T-helper 17 cell (primary cell): ENCODE results near the gene RPL22L1. TPM values are rescaled to one million over a fixed set of nuclear protein-coding genes. Genes with fewer than 3 reads are reported as not detected.
"Not testable (repeated sequence)": the region's sequence is repeated elsewhere in the genome, so short reads cannot be mapped to it uniquely, and the experiment has no call there.

Experiments
- ATAC-seq: fragments of 150-1000 bp; cut with Tn5 transposase; 2 replicates; pipeline ENCODE4 v1.10.0; 2021; ENCODE audit warnings: mild to moderate bottlenecking, moderate library complexity
- DNase-seq, 3 donors: peaks; one replicate each; pipeline versions ENCODE4 v3.0.0 to v3.0.0-alpha.2; 2020 to 2021
- H3K9me3 ChIP-seq: one replicate; pipeline ENCODE4 v1.7.0; 2013; ENCODE audit warnings: low read length, mild to moderate bottlenecking; ENCODE audit not compliant: control insufficient read depth, poor library complexity, severe bottlenecking
- H3K27ac Mint-ChIP-seq: one replicate; pipeline ENCODE4 v1.8.0; 2022; ENCODE audit warnings: mild to moderate bottlenecking, moderate library complexity, mixed read lengths
- H3K27me3 Mint-ChIP-seq: one replicate; pipeline ENCODE4 v1.8.0; 2022; ENCODE audit warnings: mixed read lengths
- H3K36me3 Mint-ChIP-seq: one replicate; pipeline ENCODE4 v1.8.0; 2022; ENCODE audit warnings: low read depth, mixed read lengths
- H3K4me1 Mint-ChIP-seq: one replicate; pipeline ENCODE4 v1.8.0; 2022; ENCODE audit warnings: mild to moderate bottlenecking, mixed read lengths
- H3K4me3 Mint-ChIP-seq: one replicate; pipeline ENCODE4 v1.8.0; 2022; ENCODE audit warnings: mild to moderate bottlenecking, moderate library complexity, mixed read lengths
- total RNA-seq, 4 donors: library from RNA in 2 of 4; stranded (reverse) in 2 of 4; gene quantifications; one replicate each; pipeline ENCODE4 v1.2.3 and lab custom pipeline; 2022 to 2026

RPL22L1 gene
- total RNA-seq, 2 donors from 2014 or later = 64.9 to 68.2 TPM

DNA sequence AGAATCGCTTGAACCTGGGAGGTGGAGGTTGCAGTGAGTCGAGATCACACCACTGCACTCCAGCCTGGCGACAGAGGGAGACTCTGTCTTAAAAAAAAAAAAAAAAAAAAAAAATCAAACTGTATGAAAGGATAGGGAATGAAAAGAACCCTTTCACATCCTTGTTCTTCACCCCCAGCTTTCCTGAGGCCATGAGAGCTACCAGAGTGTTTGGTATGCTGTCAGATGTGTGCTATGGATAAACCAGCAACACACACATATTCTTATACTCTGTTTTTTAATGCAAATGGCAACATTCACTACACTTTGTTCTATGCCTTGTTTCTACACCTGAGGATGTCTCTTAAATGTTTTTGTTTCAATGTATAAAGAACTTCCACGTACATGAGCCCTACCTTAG, 33.5 kb downstream of the RPL22L1 start:
- Mint-ChIP-seq H3K4me3 (no peak overlapping the region), H3K36me3 (peaks cover 3% of the 10 kb centered on the region), H3K27me3 (peaks cover 57% of the 10 kb centered on the region), H3K27ac (no peak overlapping the region), H3K4me1 (peaks cover 4% of the 10 kb centered on the region)
- ATAC-seq (no peak), DNase-seq (no peak)
- H3K9me3 ChIP-seq = no peaks in the 10 kb centered on the region

- no peak for ATAC-seq
- no peaks in the 10 kb centered on the region for H3K9me3 ChIP-seq
- H3K36me3 Mint-ChIP-seq = peaks cover 5% of the 10 kb centered on the region
- DNase-seq = no peak
- H3K27ac Mint-ChIP-seq = no peak overlapping the region
- peaks cover 61% of the 10 kb centered on the region for H3K27me3 Mint-ChIP-seq
- H3K4me1 Mint-ChIP-seq = peaks cover 4% of the 10 kb centered on the region
- H3K4me3 Mint-ChIP-seq = no peak overlapping the region
Observed at GRCh38 chr3:170835336-170835735, 34.7 kb downstream of the RPL22L1 start.

GRCh38 chr3:170830580-170830979, 39.4 kb downstream of the RPL22L1 start:
- no peaks in the 10 kb centered on the region for H3K9me3 ChIP-seq
- DNase-seq (no peak), ATAC-seq (no peak)
- Mint-ChIP-seq H3K4me3 (no peak overlapping the region), H3K4me1 (peaks cover 11% of the 10 kb centered on the region), H3K27me3 (peaks cover 72% of the 10 kb centered on the region), H3K27ac (no peak overlapping the region), H3K36me3 (peaks cover 5% of the 10 kb centered on the region)

- peaks cover 63% of the 10 kb centered on the region for H3K27me3 Mint-ChIP-seq
- H3K9me3 ChIP-seq = no peaks in the 10 kb centered on the region
- no peak overlapping the region for H3K4me3 Mint-ChIP-seq
- no peak for DNase-seq
- peak overlapping the region; percentile 53 for H3K27ac Mint-ChIP-seq
- H3K4me1 Mint-ChIP-seq = peaks cover 11% of the 10 kb centered on the region
- no peak for ATAC-seq
- H3K36me3 Mint-ChIP-seq = peaks cover 5% of the 10 kb centered on the region
Observed at GRCh38 chr3:170829546-170830272, 40.3 kb downstream of the RPL22L1 start.

GRCh38 chr3:170826047-170826446, 43.9 kb downstream of the RPL22L1 start:
- no peak for ATAC-seq
- no peak overlapping the region for H3K4me3 Mint-ChIP-seq

GRCh38 chr3:170823562-170823961, 46.4 kb downstream of the RPL22L1 start:
- H3K4me3 Mint-ChIP-seq = not testable (repeated sequence)
- peaks cover 13% of the 10 kb centered on the region for H3K36me3 Mint-ChIP-seq

More at GRCh38 chr3:170826047-170826446, 43.9 kb downstream of the RPL22L1 start:
- Mint-ChIP-seq H3K36me3 (peaks cover 8% of the 10 kb centered on the region), H3K4me1 (peaks cover 8% of the 10 kb centered on the region), H3K27me3 (peaks cover 67% of the 10 kb centered on the region), H3K27ac (no peak overlapping the region)
- no peak for DNase-seq
- H3K9me3 ChIP-seq = no peaks in the 10 kb centered on the region

DNA sequence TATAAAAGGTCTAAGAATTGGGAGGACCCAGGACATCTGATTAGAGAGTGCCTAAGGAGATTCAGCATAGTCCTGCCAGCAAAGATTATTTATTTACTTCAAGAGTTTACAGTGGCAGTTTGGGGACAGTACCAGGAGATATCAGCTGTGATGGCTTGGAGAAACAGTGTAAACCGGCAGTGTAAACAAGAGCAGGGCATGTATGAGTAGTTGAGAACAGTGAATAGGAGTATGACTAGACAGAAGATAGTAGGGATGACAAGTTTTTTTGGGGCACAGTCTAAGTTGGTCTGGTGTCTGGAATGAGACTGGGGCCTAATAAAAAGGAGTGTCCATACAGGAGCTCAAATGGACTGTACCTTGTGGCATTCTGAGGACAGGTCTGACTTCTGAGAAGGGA, 51.7 kb downstream of the RPL22L1 start:
- H3K27me3 Mint-ChIP-seq = peaks cover 76% of the 10 kb centered on the region
- not testable (repeated sequence) for H3K4me3 Mint-ChIP-seq, H3K4me1 Mint-ChIP-seq, ATAC-seq, H3K9me3 ChIP-seq, DNase-seq, H3K27ac Mint-ChIP-seq
- H3K36me3 Mint-ChIP-seq = peaks cover 15% of the 10 kb centered on the region

More at GRCh38 chr3:170823562-170823961, 46.4 kb downstream of the RPL22L1 start:
- H3K27me3 Mint-ChIP-seq = peaks cover 68% of the 10 kb centered on the region
- ATAC-seq, H3K9me3 ChIP-seq, H3K4me1 Mint-ChIP-seq, H3K27ac Mint-ChIP-seq, DNase-seq: not testable (repeated sequence)

GRCh38 chr3:170817471-170817870, 52.5 kb downstream of the RPL22L1 start:
- not testable (repeated sequence) for DNase-seq, H3K27ac Mint-ChIP-seq, ATAC-seq, H3K9me3 ChIP-seq, H3K4me1 Mint-ChIP-seq, H3K4me3 Mint-ChIP-seq
- peaks cover 67% of the 10 kb centered on the region for H3K27me3 Mint-ChIP-seq
- H3K36me3 Mint-ChIP-seq = peaks cover 13% of the 10 kb centered on the region

GRCh38 chr3:170816841-170817240, 53.2 kb downstream of the RPL22L1 start:
- Mint-ChIP-seq H3K27ac (no peak overlapping the region), H3K4me1 (peaks cover 12% of the 10 kb centered on the region), H3K36me3 (peaks cover 12% of the 10 kb centered on the region), H3K4me3 (no peak overlapping the region), H3K27me3 (peaks cover 61% of the 10 kb centered on the region)
- H3K9me3 ChIP-seq = no peaks in the 10 kb centered on the region
- DNase-seq (no peak), ATAC-seq (no peak)

DNA sequence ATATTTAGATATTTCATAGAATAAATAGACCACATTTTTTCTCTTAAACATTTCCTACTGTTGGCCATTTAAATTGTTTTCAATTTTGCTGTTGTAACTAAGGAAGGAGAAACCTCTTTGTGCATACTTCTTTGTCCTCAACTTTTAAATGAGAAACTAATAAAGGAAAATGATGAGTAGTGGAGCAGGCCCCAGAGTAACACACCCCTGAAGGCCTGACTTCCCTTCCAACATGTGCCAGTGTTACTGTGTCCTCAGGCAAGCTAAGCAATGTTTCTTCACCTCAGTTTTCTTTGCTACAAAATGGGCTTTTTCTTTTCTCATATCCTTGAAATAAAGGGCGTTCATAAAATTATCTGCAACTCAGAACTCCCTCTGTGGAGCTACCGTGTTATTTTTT, 53.7 kb downstream of the RPL22L1 start:
- H3K27ac Mint-ChIP-seq = no peak overlapping the region
- no peak for DNase-seq
- peaks cover 12% of the 10 kb centered on the region for H3K36me3 Mint-ChIP-seq
- no peak overlapping the region for H3K4me3 Mint-ChIP-seq
- ATAC-seq = no peak
- peaks cover 14% of the 10 kb centered on the region for H3K4me1 Mint-ChIP-seq
- no peaks in the 10 kb centered on the region for H3K9me3 ChIP-seq
- peaks cover 56% of the 10 kb centered on the region for H3K27me3 Mint-ChIP-seq

DNA sequence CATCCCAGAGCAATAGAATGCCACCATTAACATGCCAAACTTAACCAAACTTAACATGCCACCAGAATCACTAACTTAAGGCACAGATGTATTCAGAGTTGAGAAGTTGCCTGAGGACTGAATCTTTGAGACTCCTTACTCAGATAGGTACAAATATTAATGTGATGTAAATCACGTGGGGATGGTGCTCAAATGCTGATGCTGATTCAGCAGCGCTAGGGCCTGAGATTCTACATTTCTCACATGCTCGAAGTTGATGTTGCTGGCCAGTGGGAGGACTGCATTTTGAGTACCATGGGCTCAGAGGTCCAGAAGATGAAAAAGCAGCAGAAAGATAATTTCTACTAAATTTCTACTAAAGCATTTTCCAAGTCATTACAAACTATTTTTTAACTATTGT, 54.1 kb downstream of the RPL22L1 start:
- Mint-ChIP-seq H3K27ac (peak overlapping the region; percentile 37), H3K27me3 (peaks cover 52% of the 10 kb centered on the region), H3K4me1 (peaks cover 14% of the 10 kb centered on the region), H3K4me3 (no peak overlapping the region), H3K36me3 (peaks cover 12% of the 10 kb centered on the region)
- H3K9me3 ChIP-seq = no peaks in the 10 kb centered on the region
- ATAC-seq (no peak), DNase-seq (no peak)

GRCh38 chr3:170815340-170815739, 54.7 kb downstream of the RPL22L1 start:
- Mint-ChIP-seq H3K4me3 (no peak overlapping the region), H3K36me3 (peaks cover 8% of the 10 kb centered on the region), H3K27me3 (peaks cover 46% of the 10 kb centered on the region), H3K4me1 (peaks cover 10% of the 10 kb centered on the region), H3K27ac (peak overlapping the region; percentile 37)
- no peak for ATAC-seq
- DNase-seq = no peak
- no peaks in the 10 kb centered on the region for H3K9me3 ChIP-seq
